Immature natural killer cell (primary cell): ENCODE measurements around the gene ASPHD1. TPM values are rescaled to one million over a fixed set of nuclear protein-coding genes. Genes with fewer than 3 reads are reported as not detected.
"Not testable (repeated sequence)": the region's sequence is repeated elsewhere in the genome, so short reads cannot be mapped to it uniquely, and the experiment has no call there.

Experiments
- DNase-seq, 3 donors: peaks; one replicate each; pipeline ENCODE4 v3.0.0; 2022; ENCODE audit warnings: mixed read lengths in 1 of 3
- H3K27ac Mint-ChIP-seq, 6 donors: one replicate each; pipeline ENCODE4 v1.8.0; 2020; ENCODE audit warnings: mixed read lengths in 6 of 6, mild to moderate bottlenecking in 5 of 6, inconsistent platforms in 4 of 6, moderate library complexity in 3 of 6
- H3K27me3 Mint-ChIP-seq, 3 donors: one replicate each; pipeline ENCODE4 v1.8.0; 2020 to 2021; ENCODE audit warnings: low read depth in 3 of 3, mild to moderate bottlenecking in 3 of 3, mixed read lengths in 3 of 3, moderate library complexity in 3 of 3, inconsistent platforms in 1 of 3
- H3K36me3 Mint-ChIP-seq, 3 donors: one replicate each; pipeline ENCODE4 v1.8.0; 2020; ENCODE audit warnings: mixed read lengths in 3 of 3, inconsistent platforms in 2 of 3, mild to moderate bottlenecking in 2 of 3
- H3K4me1 Mint-ChIP-seq, 2 donors: one replicate each; pipeline ENCODE4 v1.8.0; 2020; ENCODE audit warnings: inconsistent platforms in 2 of 2, mild to moderate bottlenecking in 2 of 2, mixed read lengths in 2 of 2, moderate library complexity in 1 of 2
- H3K4me3 Mint-ChIP-seq, 5 donors: one replicate each; pipeline ENCODE4 v1.8.0; 2020; ENCODE audit warnings: mild to moderate bottlenecking in 5 of 5, mixed read lengths in 5 of 5, inconsistent platforms in 3 of 5, moderate library complexity in 3 of 5
- H3K9me3 Mint-ChIP-seq, 6 donors: one replicate each; pipeline ENCODE4 v1.8.0; 2020; ENCODE audit warnings: mild to moderate bottlenecking in 6 of 6, mixed read lengths in 6 of 6, inconsistent platforms in 4 of 6, moderate library complexity in 3 of 6
- polyA plus RNA-seq, 3 donors: library from polyadenylated mRNA; unstranded; fragments of 300-500 nt; fragmentation: Illumina TruSeq; gene quantifications; one replicate each; pipeline ENCODE4 v1.2.3, GENCODE V29; 2021

Gene ASPHD1
- polyA plus RNA-seq, 3 donors from 2014 or later = not detected

GRCh38 chr16:29868396-29869009 lies 31.8 kb upstream of the ASPHD1 start:
- no peaks in the 10 kb centered on the region for H3K9me3 Mint-ChIP-seq
- peaks cover 0 to 4% (median 2%) of the 10 kb centered on the region in 3 donors for H3K27me3 Mint-ChIP-seq
- H3K36me3 Mint-ChIP-seq = no peaks in the 10 kb centered on the region
- DNase-seq = no peak
- H3K4me1 Mint-ChIP-seq = peaks cover 1 to 2% of the 10 kb centered on the region in 2 donors
- no peak overlapping the region for H3K4me3 Mint-ChIP-seq
- no peak overlapping the region for H3K27ac Mint-ChIP-seq

- not testable (repeated sequence) for H3K27ac Mint-ChIP-seq, H3K9me3 Mint-ChIP-seq, H3K27me3 Mint-ChIP-seq, H3K4me3 Mint-ChIP-seq, DNase-seq, H3K4me1 Mint-ChIP-seq, H3K36me3 Mint-ChIP-seq
Measured at GRCh38 chr16:29869067-29869466, 31.2 kb upstream of the ASPHD1 start.

GRCh38 chr16:29871822-29872546 lies 28.3 kb upstream of the ASPHD1 start:
- Mint-ChIP-seq H3K4me3 (no peak overlapping the region), H3K27me3 (peaks cover 0 to 8% (median 7%) of the 10 kb centered on the region in 3 donors), H3K36me3 (no peaks in the 10 kb centered on the region), H3K27ac (no peak overlapping the region), H3K9me3 (no peaks in the 10 kb centered on the region), H3K4me1 (peaks cover 12 to 13% of the 10 kb centered on the region in 2 donors)
- DNase-seq = no peak

GRCh38 chr16:29873319-29873718 lies 27.0 kb upstream of the ASPHD1 start:
- DNase-seq = no peak
- H3K27me3 Mint-ChIP-seq = peaks cover 4 to 14% (median 10%) of the 10 kb centered on the region in 3 donors
- H3K4me3 Mint-ChIP-seq = no peak overlapping the region
- H3K4me1 Mint-ChIP-seq = peaks cover 22% of the 10 kb centered on the region in 2 donors
- H3K9me3 Mint-ChIP-seq = no peaks in the 10 kb centered on the region
- no peaks in the 10 kb centered on the region for H3K36me3 Mint-ChIP-seq
- H3K27ac Mint-ChIP-seq = no peak overlapping the region

GRCh38 chr16:29875206-29875605 lies 25.1 kb upstream of the ASPHD1 start:
- Mint-ChIP-seq H3K27me3 (peaks cover 4 to 16% (median 16%) of the 10 kb centered on the region in 3 donors), H3K27ac (no peak overlapping the region), H3K36me3 (no peaks in the 10 kb centered on the region), H3K9me3 (no peaks in the 10 kb centered on the region), H3K4me3 (peak overlapping the region in 1 of 5 donors; percentile 21), H3K4me1 (peaks cover 22% of the 10 kb centered on the region in 2 donors)
- DNase-seq = no peak

- peak overlapping the region; percentile 54 to 75 (median 68) for H3K4me3 Mint-ChIP-seq
Measured at GRCh38 chr16:29876217-29876593, 24.1 kb upstream of the ASPHD1 start.

GRCh38 chr16:29876594-29877249 lies 23.6 kb upstream of the ASPHD1 start:
- DNase-seq = no peak
- Mint-ChIP-seq H3K27ac (no peak overlapping the region), H3K9me3 (no peaks in the 10 kb centered on the region), H3K4me3 (peak overlapping the region; percentile 54 to 75 (median 68)), H3K27me3 (peaks cover 7 to 16% (median 16%) of the 10 kb centered on the region in 3 donors), H3K4me1 (peaks cover 22% of the 10 kb centered on the region in 2 donors), H3K36me3 (no peaks in the 10 kb centered on the region)

More at GRCh38 chr16:29876217-29876593, 24.1 kb upstream of the ASPHD1 start:
- peaks cover 6 to 16% (median 16%) of the 10 kb centered on the region in 3 donors for H3K27me3 Mint-ChIP-seq
- H3K27ac Mint-ChIP-seq = no peak overlapping the region
- no peak for DNase-seq
- H3K9me3 Mint-ChIP-seq = no peaks in the 10 kb centered on the region
- H3K4me1 Mint-ChIP-seq = peaks cover 22% of the 10 kb centered on the region in 2 donors
- H3K36me3 Mint-ChIP-seq = no peaks in the 10 kb centered on the region

- H3K4me3 Mint-ChIP-seq = peak overlapping the region; percentile 57 to 79 (median 63)
- no peak overlapping the region for H3K27ac Mint-ChIP-seq
- H3K9me3 Mint-ChIP-seq = no peaks in the 10 kb centered on the region
- peak; percentile 11 to 33 (median 23) for DNase-seq
- peaks cover 7 to 16% (median 16%) of the 10 kb centered on the region in 3 donors for H3K27me3 Mint-ChIP-seq
- no peaks in the 10 kb centered on the region for H3K36me3 Mint-ChIP-seq
- H3K4me1 Mint-ChIP-seq = peaks cover 22% of the 10 kb centered on the region in 2 donors
Measured at GRCh38 chr16:29877266-29877961, 22.9 kb upstream of the ASPHD1 start.

- Mint-ChIP-seq H3K36me3 (no peaks in the 10 kb centered on the region), H3K4me3 (peak overlapping the region in 1 of 5 donors; percentile 79), H3K9me3 (no peaks in the 10 kb centered on the region), H3K27ac (no peak overlapping the region), H3K4me1 (peaks cover 22% of the 10 kb centered on the region in 2 donors), H3K27me3 (peaks cover 7 to 16% (median 16%) of the 10 kb centered on the region in 3 donors)
- DNase-seq = no peak
Measured at GRCh38 chr16:29878172-29878571, 22.1 kb upstream of the ASPHD1 start.

- no peak for DNase-seq
- H3K27ac Mint-ChIP-seq = no peak overlapping the region
- H3K4me3 Mint-ChIP-seq = no peak overlapping the region
- H3K36me3 Mint-ChIP-seq = no peaks in the 10 kb centered on the region
- H3K9me3 Mint-ChIP-seq = no peaks in the 10 kb centered on the region
- H3K4me1 Mint-ChIP-seq = peaks cover 18 to 19% of the 10 kb centered on the region in 2 donors
- peaks cover 7 to 15% (median 15%) of the 10 kb centered on the region in 3 donors for H3K27me3 Mint-ChIP-seq
Measured at GRCh38 chr16:29881050-29881449, 19.2 kb upstream of the ASPHD1 start.

- H3K9me3 Mint-ChIP-seq = no peaks in the 10 kb centered on the region
- no peak overlapping the region for H3K4me3 Mint-ChIP-seq
- DNase-seq = no peak
- H3K4me1 Mint-ChIP-seq = no peaks in the 10 kb centered on the region
- no peaks in the 10 kb centered on the region for H3K36me3 Mint-ChIP-seq
- H3K27me3 Mint-ChIP-seq = peaks cover 3 to 11% (median 4%) of the 10 kb centered on the region in 3 donors
- peak overlapping the region in 1 of 6 donors; percentile 28 for H3K27ac Mint-ChIP-seq
Measured at GRCh38 chr16:29883987-29884386, 16.3 kb upstream of the ASPHD1 start.

GRCh38 chr16:29889372-29889771 lies 10.9 kb upstream of the ASPHD1 start:
- H3K4me3 Mint-ChIP-seq, H3K4me1 Mint-ChIP-seq, DNase-seq, H3K36me3 Mint-ChIP-seq, H3K27ac Mint-ChIP-seq, H3K9me3 Mint-ChIP-seq: not testable (repeated sequence)
- H3K27me3 Mint-ChIP-seq = peaks cover 0 to 11% (median 2%) of the 10 kb centered on the region in 3 donors

GRCh38 chr16:29891525-29892457 lies 8.5 kb upstream of the ASPHD1 start:
- Mint-ChIP-seq H3K36me3 (no peaks in the 10 kb centered on the region), H3K27me3 (peaks cover 0 to 11% (median 10%) of the 10 kb centered on the region in 3 donors), H3K4me1 (no peaks in the 10 kb centered on the region), H3K27ac (no peak overlapping the region), H3K9me3 (peaks cover 0 to 2% (median 0%) of the 10 kb centered on the region in 6 donors), H3K4me3 (no peak overlapping the region)
- no peak for DNase-seq
